HFFc6 (cell line): ENCODE measurements around the gene NR4A1. TPM values are rescaled to one million over a fixed set of nuclear protein-coding genes. Genes with fewer than 3 reads are reported as not detected.

Experiments
- DNase-seq: peaks from one replicate; pipeline ENCODE4 v3.0.0-alpha.2; 2018
- H3K27ac Mint-ChIP-seq: 2 replicates; pipeline ENCODE4 v1.8.0; 2020; ENCODE audit warnings: mild to moderate bottlenecking, mixed read lengths
- H3K27me3 Mint-ChIP-seq: 2 replicates; pipeline ENCODE4 v1.8.0; 2021; ENCODE audit warnings: mild to moderate bottlenecking, moderate library complexity, mixed read lengths; ENCODE audit not compliant: insufficient read depth
- H3K36me3 Mint-ChIP-seq: 2 replicates; pipeline ENCODE4 v1.8.0; 2021; ENCODE audit warnings: low read depth, mixed read lengths
- H3K4me1 Mint-ChIP-seq: 2 replicates; pipeline ENCODE4 v1.8.0; 2020; ENCODE audit warnings: low read depth, mixed read lengths
- H3K4me3 Mint-ChIP-seq: 2 replicates; pipeline ENCODE4 v1.8.0; 2020; ENCODE audit warnings: mild to moderate bottlenecking, moderate library complexity, mixed read lengths
- H3K9me3 Mint-ChIP-seq: 2 replicates; pipeline ENCODE4 v1.8.0; 2020; ENCODE audit warnings: mild to moderate bottlenecking, mixed read lengths
- total RNA-seq, 6 experiments: library from RNA; stranded (reverse); fragmentation: NEBNext Ultra II Directional; extraction: Animal tissue kit (Norgen Biotek cat#: 25700); gene quantifications; 2 replicates in 1 of 6; 3 replicates in 5 of 6; pipeline ENCODE4 v1.2.3, GENCODE V29; 2021
- TF ChIP-seq, protein P1 (sequence below): fragments of 200-600 bp; sonication (generic); IDR thresholded peaks from 2 replicates; pipeline ENCODE4 v1.5.0; 2021; ENCODE audit warnings: antibody characterized with exemption, mild to moderate bottlenecking

Gene NR4A1
- total RNA-seq, 6 experiments from 2014 or later: 10.3 to 46.6 (median 43.6) TPM

GRCh38 chr12:52026263-52026662 is 25.0 kb upstream of the NR4A1 start:
- H3K9me3 Mint-ChIP-seq: no peaks in the 10 kb centered on the region
- TF ChIP-seq, protein P1, sequence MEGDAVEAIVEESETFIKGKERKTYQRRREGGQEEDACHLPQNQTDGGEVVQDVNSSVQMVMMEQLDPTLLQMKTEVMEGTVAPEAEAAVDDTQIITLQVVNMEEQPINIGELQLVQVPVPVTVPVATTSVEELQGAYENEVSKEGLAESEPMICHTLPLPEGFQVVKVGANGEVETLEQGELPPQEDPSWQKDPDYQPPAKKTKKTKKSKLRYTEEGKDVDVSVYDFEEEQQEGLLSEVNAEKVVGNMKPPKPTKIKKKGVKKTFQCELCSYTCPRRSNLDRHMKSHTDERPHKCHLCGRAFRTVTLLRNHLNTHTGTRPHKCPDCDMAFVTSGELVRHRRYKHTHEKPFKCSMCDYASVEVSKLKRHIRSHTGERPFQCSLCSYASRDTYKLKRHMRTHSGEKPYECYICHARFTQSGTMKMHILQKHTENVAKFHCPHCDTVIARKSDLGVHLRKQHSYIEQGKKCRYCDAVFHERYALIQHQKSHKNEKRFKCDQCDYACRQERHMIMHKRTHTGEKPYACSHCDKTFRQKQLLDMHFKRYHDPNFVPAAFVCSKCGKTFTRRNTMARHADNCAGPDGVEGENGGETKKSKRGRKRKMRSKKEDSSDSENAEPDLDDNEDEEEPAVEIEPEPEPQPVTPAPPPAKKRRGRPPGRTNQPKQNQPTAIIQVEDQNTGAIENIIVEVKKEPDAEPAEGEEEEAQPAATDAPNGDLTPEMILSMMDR: no peak
- H3K4me1 Mint-ChIP-seq: peaks cover 25% of the 10 kb centered on the region
- no peaks in the 10 kb centered on the region for H3K36me3 Mint-ChIP-seq
- H3K4me3 Mint-ChIP-seq: peak overlapping the region; percentile 89
- peaks cover 1% of the 10 kb centered on the region for H3K27me3 Mint-ChIP-seq
- peak overlapping the region; percentile 44 for H3K27ac Mint-ChIP-seq
- no peak for DNase-seq

- Mint-ChIP-seq H3K27me3 (peaks cover 1% of the 10 kb centered on the region), H3K9me3 (no peaks in the 10 kb centered on the region), H3K4me3 (no peak overlapping the region)
These were observed 24.0 kb upstream of the NR4A1 start for GRCh38 chr12:52027085-52027843.

DNA sequence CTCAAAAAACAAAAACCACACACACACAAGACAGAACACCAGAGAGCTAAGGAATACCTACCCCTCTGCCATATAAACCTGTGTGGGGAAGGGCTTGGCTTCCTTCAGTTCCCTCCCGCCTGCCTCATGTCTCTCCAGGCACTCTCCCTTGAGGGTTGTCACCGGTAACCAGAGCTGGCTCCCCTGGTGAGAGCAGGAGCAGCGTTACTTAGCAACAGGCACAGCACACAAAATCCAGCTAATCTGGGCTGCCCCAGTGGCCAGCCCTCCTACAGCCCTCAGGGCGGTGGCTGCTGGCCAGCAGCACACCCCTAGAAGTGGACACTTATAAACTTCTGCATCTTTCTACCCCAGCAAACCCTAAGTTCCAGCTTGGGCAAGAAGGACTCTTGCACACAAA is 21.6 kb upstream of the NR4A1 start:
- DNase-seq: peak; percentile 64
- H3K36me3 Mint-ChIP-seq: no peaks in the 10 kb centered on the region
- no peak overlapping the region for H3K4me3 Mint-ChIP-seq
- TF ChIP-seq, protein P1: no peak
- no peaks in the 10 kb centered on the region for H3K9me3 Mint-ChIP-seq
- H3K27me3 Mint-ChIP-seq: peaks cover 4% of the 10 kb centered on the region
- peaks cover 33% of the 10 kb centered on the region for H3K4me1 Mint-ChIP-seq
- no peak overlapping the region for H3K27ac Mint-ChIP-seq

More at GRCh38 chr12:52027085-52027843, 24.0 kb upstream of the NR4A1 start:
- Mint-ChIP-seq H3K36me3 (no peaks in the 10 kb centered on the region), H3K4me1 (peaks cover 29% of the 10 kb centered on the region), H3K27ac (no peak overlapping the region)
- TF ChIP-seq, protein P1: no peak
- no peak for DNase-seq

DNA sequence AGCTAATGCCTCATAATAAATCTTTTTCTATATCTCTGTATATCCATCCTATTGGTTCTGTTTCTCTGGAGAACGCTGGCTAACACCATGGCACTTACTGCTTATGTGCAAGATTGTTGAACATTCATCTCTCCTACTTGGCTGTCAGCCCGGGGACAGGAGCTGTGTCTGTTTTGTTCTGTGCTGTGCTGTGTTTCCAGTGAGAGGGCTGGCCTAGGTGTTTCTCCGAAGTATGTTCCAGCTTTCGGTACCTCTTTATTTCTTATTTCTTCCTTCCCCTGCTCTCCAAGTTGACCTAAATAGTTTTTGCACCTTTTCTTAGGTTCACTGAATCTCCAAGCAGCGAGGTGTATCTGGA is 18.8 kb upstream of the NR4A1 start:
- Mint-ChIP-seq H3K27me3 (peaks cover 4% of the 10 kb centered on the region), H3K27ac (peak overlapping the region; percentile 94), H3K4me1 (peaks cover 23% of the 10 kb centered on the region), H3K36me3 (no peaks in the 10 kb centered on the region), H3K4me3 (peak overlapping the region; percentile 89), H3K9me3 (no peaks in the 10 kb centered on the region)
- TF ChIP-seq, protein P1: no peak
- DNase-seq: peak; percentile 61

GRCh38 chr12:52032804-52033445 is 18.3 kb upstream of the NR4A1 start:
- Mint-ChIP-seq H3K4me1 (peaks cover 23% of the 10 kb centered on the region), H3K27ac (peak overlapping the region; percentile 94), H3K27me3 (peaks cover 6% of the 10 kb centered on the region), H3K36me3 (no peaks in the 10 kb centered on the region), H3K9me3 (no peaks in the 10 kb centered on the region), H3K4me3 (peak overlapping the region; percentile 89)
- TF ChIP-seq, protein P1: no peak
- DNase-seq: peak; percentile 96
